NCI-H69 (cell line): ENCODE results near the gene MUC4.
"Not testable (repeated sequence)": the region's sequence is repeated elsewhere in the genome, so short reads cannot be mapped to it uniquely, and the experiment has no call there.

Experiments
- DNase-seq: peaks from one replicate; lab custom pipeline; 2025; lab: John Stamatoyannopoulos, UW

MUC4 gene

GRCh38 chr3:195761123-195761566 lies 50.6 kb downstream of the MUC4 start:
- no peak for DNase-seq

- no peak for DNase-seq
Measured at GRCh38 chr3:195760345-195761122, 51.2 kb downstream of the MUC4 start.

- DNase-seq, result no peak
Measured at GRCh38 chr3:195758721-195759353, 52.9 kb downstream of the MUC4 start.

- DNase-seq, result no peak
Measured at GRCh38 chr3:195757827-195758226, 53.9 kb downstream of the MUC4 start.

- peak; percentile 64 for DNase-seq
Measured at GRCh38 chr3:195757438-195757770, 54.3 kb downstream of the MUC4 start.

GRCh38 chr3:195755791-195756676 lies 55.7 kb downstream of the MUC4 start:
- no peak for DNase-seq

GRCh38 chr3:195755391-195755790 lies 56.3 kb downstream of the MUC4 start:
- peak; percentile 5 for DNase-seq

- no peak for DNase-seq
Measured at GRCh38 chr3:195754906-195755305, 56.8 kb downstream of the MUC4 start.

- DNase-seq, result no peak
Measured at GRCh38 chr3:195754141-195754540, 57.6 kb downstream of the MUC4 start.

GRCh38 chr3:195753581-195753980 lies 58.1 kb downstream of the MUC4 start:
- no peak for DNase-seq

GRCh38 chr3:195752546-195753331 lies 59.0 kb downstream of the MUC4 start:
- DNase-seq, result peak; percentile 12

GRCh38 chr3:195752066-195752465 lies 59.7 kb downstream of the MUC4 start:
- DNase-seq, result no peak

GRCh38 chr3:195751560-195751959 lies 60.2 kb downstream of the MUC4 start:
- peak; percentile 80 for DNase-seq

- DNase-seq, result no peak
Measured at GRCh38 chr3:195750797-195751520, 60.8 kb downstream of the MUC4 start.

- not testable (repeated sequence) for DNase-seq
Measured at GRCh38 chr3:195749101-195749500, 62.6 kb downstream of the MUC4 start.

- no peak for DNase-seq
Measured at GRCh38 chr3:195748661-195749060, 63.1 kb downstream of the MUC4 start.

- DNase-seq, result no peak
Measured at GRCh38 chr3:195746751-195747150, 65.0 kb downstream of the MUC4 start.

GRCh38 chr3:195746346-195746745 lies 65.4 kb downstream of the MUC4 start:
- no peak for DNase-seq

- no peak for DNase-seq
Measured at GRCh38 chr3:195744437-195744836, 67.3 kb downstream of the MUC4 start.

- no peak for DNase-seq
Measured at GRCh38 chr3:195739561-195740111, 72.1 kb downstream of the MUC4 start.
